PFSK-1 (cell line): ENCODE measurements around the gene RBM33.

Experiments
- FOXP2 ChIP-seq: optimal IDR thresholded peaks from 2 replicates; pipeline ENCODE3; 2011; ENCODE audit warnings: borderline replicate concordance, control low read depth, inconsistent platforms; ENCODE audit not compliant: insufficient read depth; ENCODE audit errors: extremely low read length, extremely low read depth
- POLR2AphosphoS5 ChIP-seq: IDR thresholded peaks from 2 replicates; pipeline ENCODE4 v1.6.1; 2012; ENCODE audit warnings: low read depth, mild to moderate bottlenecking, control low read depth, low read length, moderate library complexity
- SIN3A ChIP-seq: IDR thresholded peaks from 2 replicates; pipeline ENCODE4 v1.6.1; 2012; ENCODE audit warnings: mild to moderate bottlenecking, low read length, moderate library complexity, borderline replicate concordance; ENCODE audit not compliant: insufficient read depth
- TAF1 ChIP-seq: IDR thresholded peaks from 2 replicates; pipeline ENCODE4 v1.6.1; 2012; ENCODE audit warnings: low read length, control low read depth, borderline replicate concordance; ENCODE audit not compliant: insufficient read depth
- TF ChIP-seq, protein P1 (sequence below), 2 experiments: IDR thresholded peaks; 2 replicates each; pipeline versions ENCODE4 v1.6.1 to v1.8.0; 2011 to 2012; ENCODE audit warnings: low read depth in 2 of 2, low read length in 2 of 2, control low read depth in 1 of 2, inconsistent platforms in 1 of 2, mild to moderate bottlenecking in 1 of 2, moderate library complexity in 1 of 2; ENCODE audit not compliant: insufficient read depth in 1 of 2

Gene RBM33

DNA sequence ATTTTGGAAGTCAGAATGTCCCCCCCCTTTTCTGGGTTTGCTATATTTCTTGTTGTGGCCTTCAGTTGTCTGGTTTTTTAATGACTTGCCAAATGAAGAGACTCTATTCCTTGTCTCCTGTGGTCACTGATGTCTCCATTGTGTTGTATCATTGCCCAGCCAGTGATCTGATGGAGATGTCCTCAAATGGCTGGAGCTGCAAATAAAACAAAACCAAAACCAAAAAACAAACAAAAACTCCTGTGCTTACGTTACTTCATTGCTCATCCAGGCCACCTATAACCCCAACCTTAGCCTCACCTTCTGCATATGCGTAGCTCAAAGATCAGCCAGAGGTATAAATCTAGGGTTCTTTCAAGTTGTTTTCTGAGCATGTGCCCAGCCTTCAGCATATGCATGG is 5.1 kb downstream of the RBM33 start:
- TF ChIP-seq FOXP2, result no peak
- TF ChIP-seq, protein P1, sequence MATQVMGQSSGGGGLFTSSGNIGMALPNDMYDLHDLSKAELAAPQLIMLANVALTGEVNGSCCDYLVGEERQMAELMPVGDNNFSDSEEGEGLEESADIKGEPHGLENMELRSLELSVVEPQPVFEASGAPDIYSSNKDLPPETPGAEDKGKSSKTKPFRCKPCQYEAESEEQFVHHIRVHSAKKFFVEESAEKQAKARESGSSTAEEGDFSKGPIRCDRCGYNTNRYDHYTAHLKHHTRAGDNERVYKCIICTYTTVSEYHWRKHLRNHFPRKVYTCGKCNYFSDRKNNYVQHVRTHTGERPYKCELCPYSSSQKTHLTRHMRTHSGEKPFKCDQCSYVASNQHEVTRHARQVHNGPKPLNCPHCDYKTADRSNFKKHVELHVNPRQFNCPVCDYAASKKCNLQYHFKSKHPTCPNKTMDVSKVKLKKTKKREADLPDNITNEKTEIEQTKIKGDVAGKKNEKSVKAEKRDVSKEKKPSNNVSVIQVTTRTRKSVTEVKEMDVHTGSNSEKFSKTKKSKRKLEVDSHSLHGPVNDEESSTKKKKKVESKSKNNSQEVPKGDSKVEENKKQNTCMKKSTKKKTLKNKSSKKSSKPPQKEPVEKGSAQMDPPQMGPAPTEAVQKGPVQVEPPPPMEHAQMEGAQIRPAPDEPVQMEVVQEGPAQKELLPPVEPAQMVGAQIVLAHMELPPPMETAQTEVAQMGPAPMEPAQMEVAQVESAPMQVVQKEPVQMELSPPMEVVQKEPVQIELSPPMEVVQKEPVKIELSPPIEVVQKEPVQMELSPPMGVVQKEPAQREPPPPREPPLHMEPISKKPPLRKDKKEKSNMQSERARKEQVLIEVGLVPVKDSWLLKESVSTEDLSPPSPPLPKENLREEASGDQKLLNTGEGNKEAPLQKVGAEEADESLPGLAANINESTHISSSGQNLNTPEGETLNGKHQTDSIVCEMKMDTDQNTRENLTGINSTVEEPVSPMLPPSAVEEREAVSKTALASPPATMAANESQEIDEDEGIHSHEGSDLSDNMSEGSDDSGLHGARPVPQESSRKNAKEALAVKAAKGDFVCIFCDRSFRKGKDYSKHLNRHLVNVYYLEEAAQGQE (IDR thresholded peaks at IDR 0.05; ENCODE audit: insufficient read depth in 1 of 2, low read depth in 2 of 2, low read length in 2 of 2), result no peak
- TF ChIP-seq POLR2AphosphoS5, result no peak
- TF ChIP-seq SIN3A, result no peak
- TF ChIP-seq TAF1, result no peak

DNA sequence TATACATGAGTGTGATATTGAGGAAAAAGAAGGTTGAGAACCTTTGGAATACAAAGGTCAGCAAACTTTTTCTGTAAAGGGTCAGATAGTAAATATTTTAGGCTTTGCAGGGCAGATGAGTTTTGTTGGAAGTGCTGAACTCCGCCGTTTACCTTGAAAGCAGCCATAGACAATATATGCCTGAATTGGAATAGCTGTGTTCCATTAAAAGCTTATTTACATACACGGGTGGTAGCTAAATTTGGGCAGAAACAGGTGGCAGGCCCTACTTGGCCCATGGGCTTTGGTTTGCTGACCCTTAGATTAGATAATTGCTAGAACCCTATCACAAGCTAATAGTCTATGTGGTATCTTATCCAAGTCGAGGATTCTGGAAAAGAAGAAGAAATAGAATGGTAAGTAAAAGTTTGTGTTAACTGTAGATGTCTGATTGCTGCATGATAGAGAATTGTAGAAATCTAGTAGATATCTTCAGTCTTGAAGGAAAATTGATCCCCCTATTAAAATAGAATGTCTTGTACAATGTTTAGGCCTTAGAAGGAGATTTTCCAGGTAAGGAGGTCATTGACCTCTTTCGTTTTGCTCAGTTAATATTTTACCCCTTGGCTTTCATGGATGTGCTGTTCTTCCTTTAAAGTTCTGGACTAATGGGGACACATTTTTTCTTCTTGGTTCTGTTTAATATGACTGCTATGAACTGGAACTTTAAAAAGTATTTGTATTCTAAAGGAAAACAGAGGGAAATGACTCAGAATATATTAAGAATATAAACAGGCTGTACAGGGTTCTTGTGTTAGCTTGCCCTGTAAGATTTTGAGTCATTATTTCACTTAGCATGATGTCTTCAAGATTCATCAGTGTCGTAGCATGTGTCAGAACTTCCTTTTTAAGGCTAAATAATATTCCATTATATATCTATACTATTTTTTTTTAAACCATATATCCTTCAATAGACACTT is 8.0 kb downstream of the RBM33 start:
- TF ChIP-seq SIN3A (no peak), POLR2AphosphoS5 (no peak), TAF1 (no peak), FOXP2 (no peak)
- TF ChIP-seq, protein P1 (IDR thresholded peaks at IDR 0.05; ENCODE audit: insufficient read depth in 1 of 2, low read depth in 2 of 2, low read length in 2 of 2), result no peak

DNA sequence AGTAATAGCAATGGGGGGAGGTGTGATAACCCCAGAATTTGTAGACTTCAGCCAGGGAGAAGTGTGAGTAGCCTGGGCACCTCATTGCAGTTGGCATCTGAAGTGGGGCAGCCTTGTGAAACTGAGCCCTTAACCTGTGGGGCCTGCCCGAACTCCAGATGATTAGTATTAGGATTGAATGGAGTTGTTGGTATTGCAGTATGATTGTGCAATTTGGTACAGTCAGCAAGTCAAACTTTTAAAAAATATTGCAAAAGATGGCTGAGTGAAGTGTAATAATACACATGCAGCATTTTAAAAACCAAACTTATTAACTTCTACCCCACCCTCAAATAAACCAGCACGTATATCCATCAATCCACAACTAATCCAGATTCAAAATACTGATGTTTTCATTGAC is 9.3 kb downstream of the RBM33 start:
- TF ChIP-seq FOXP2 (no peak), POLR2AphosphoS5 (no peak), SIN3A (no peak), TAF1 (no peak)
- TF ChIP-seq, protein P1 (IDR thresholded peaks at IDR 0.05; ENCODE audit: insufficient read depth in 1 of 2, low read depth in 2 of 2, low read length in 2 of 2), result no peak

DNA sequence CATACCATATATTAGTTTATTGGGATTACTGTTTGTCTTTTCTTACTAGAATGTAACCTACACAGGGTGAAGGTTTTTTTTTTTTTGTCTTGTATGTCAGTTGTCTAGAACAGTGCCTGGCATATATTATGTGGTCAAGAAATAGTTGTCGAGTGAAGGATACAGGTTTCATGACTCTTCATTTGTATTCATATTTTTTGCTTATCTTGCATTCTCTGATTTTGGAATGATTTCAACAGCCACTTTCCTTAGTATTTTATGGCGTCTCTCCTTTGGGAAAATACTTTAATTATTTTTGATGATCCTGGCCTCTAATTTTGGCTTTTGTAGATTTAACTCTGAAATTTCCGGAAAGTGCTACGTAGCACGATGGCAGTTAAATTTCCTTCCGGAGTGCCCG is 12.4 kb downstream of the RBM33 start:
- TF ChIP-seq FOXP2 (no peak), POLR2AphosphoS5 (no peak), TAF1 (no peak), SIN3A (no peak)
- TF ChIP-seq, protein P1 (IDR thresholded peaks at IDR 0.05; ENCODE audit: insufficient read depth in 1 of 2, low read depth in 2 of 2, low read length in 2 of 2), result no peak
